Gastrocnemius medialis (tissue), 4 donors: Measurements from ENCODE around the gene RBMX. TPM values are rescaled to one million over a fixed set of nuclear protein-coding genes. Genes with fewer than 3 reads are reported as not detected.

ENCODE experiments used
- ATAC-seq, 2 donors: fragments of 150-250 bp; one replicate each; pipeline ENCODE4 v1.9.1; 2016
- DNase-seq, 2 donors: peaks; one replicate each; pipeline ENCODE4 v3.0.0-alpha.2; 2019
- H3K27ac ChIP-seq, 4 donors: fragments of 200-600 bp; sonication (generic); 1 replicate in 1 of 4; 2 replicates in 3 of 4; pipeline ENCODE4 v1.5.1; 2016 to 2018; ENCODE audit warnings: mild to moderate bottlenecking in 2 of 4, moderate library complexity in 1 of 4
- H3K27me3 ChIP-seq, 3 donors: fragments of 200-600 bp; sonication (generic) in 2 of 3; 1 replicate in 1 of 3; 2 replicates in 2 of 3; pipeline versions ENCODE4 v1.5.1 to v1.6.0; 2016 to 2019; ENCODE audit warnings: mild to moderate bottlenecking in 1 of 3, moderate library complexity in 1 of 3
- H3K36me3 ChIP-seq, 2 donors: fragments of 200-600 bp; sonication (generic) in 1 of 2; one replicate each; pipeline ENCODE4 v1.5.1; 2017 to 2018
- H3K4me1 ChIP-seq, 2 donors: fragments of 200-600 bp; sonication (generic) in 1 of 2; one replicate each; pipeline ENCODE4 v1.5.1; 2016 to 2017; ENCODE audit warnings: mild to moderate bottlenecking in 2 of 2
- H3K4me3 ChIP-seq, 4 donors: fragments of 200-600 bp; sonication (generic) in 3 of 4; 1 replicate in 1 of 4; 2 replicates in 3 of 4; pipeline ENCODE4 v1.5.1; 2016 to 2019; ENCODE audit warnings: mild to moderate bottlenecking in 2 of 4
- H3K9me3 ChIP-seq, 3 donors: fragments of 200-600 bp; sonication (generic) in 2 of 3; 1 replicate in 1 of 3; 2 replicates in 2 of 3; pipeline ENCODE4 v1.5.1; 2016 to 2019
- CTCF ChIP-seq, 5 experiments: fragments of 450-650 bp in 3 of 5; fragments of 200-600 bp in 2 of 5; sonication (generic) in 2 of 5; IDR thresholded peaks in 4 of 5; conservative IDR thresholded peaks in 1 of 5; 1 replicate in 4 of 5; 2 replicates in 1 of 5; pipeline ENCODE4 v1.5.1; 2016 to 2019; ENCODE audit warnings: antibody characterized with exemption in 5 of 5, mild to moderate bottlenecking in 3 of 5, moderate library complexity in 3 of 5
- POLR2A ChIP-seq, 2 donors: fragments of 450-650 bp; IDR thresholded peaks; one replicate each; pipeline ENCODE4 v1.6.1; 2017; ENCODE audit warnings: antibody characterized with exemption in 2 of 2, mild to moderate bottlenecking in 2 of 2, moderate library complexity in 2 of 2
- in situ Hi-C, 4 donors: fragments of 200-750 bp; cut with MboI; loops; one replicate each; pipeline versions ENCODE4 v1.15.0 to v1.8.0; 2017; ENCODE audit warnings: low sequenced_read_pairs in 4 of 4
- intact Hi-C: fragments of 100-400 bp; cut with DNase I; formaldehyde crosslinking; loops from one replicate; pipeline ENCODE4 v1.15.1; 2023; ENCODE audit warnings: low total_unique reads
- total RNA-seq, 4 donors: library from RNA; depleted of rRNA; stranded (reverse); fragments of >200 nt; gene quantifications; one replicate each; pipeline versions ENCODE4 v1.1.0 to v1.2.3, GENCODE V29; 2016

RBMX gene
- total RNA-seq, 4 donors from 2014 or later, result 113 to 339 (median 248) TPM

- intact Hi-C loops, result no loop called here
- Histone ChIP-seq H3K27me3 (no peaks in the 10 kb centered on the region), H3K4me3 (no peak overlapping the region), H3K36me3 (peaks cover 0 to 4% of the 10 kb centered on the region in 2 donors), H3K27ac (no peak overlapping the region), H3K4me1 (no peaks in the 10 kb centered on the region), H3K9me3 (no peaks in the 10 kb centered on the region)
- no peak for TF ChIP-seq POLR2A (IDR thresholded peaks at IDR 0.05)
- no peak for TF ChIP-seq CTCF (IDR thresholded peaks at IDR 0.05 in 4 of 5, conservative IDR thresholded peaks at IDR 0.05 in 1 of 5)
- in situ Hi-C loops, result no loop called here
- DNase-seq (no peak), ATAC-seq (no peak)
Observed at GRCh38 chrX:136839196-136839595, 41.3 kb downstream of the RBMX start.

GRCh38 chrX:136835761-136836160, 44.8 kb downstream of the RBMX start:
- no peak overlapping the region for H3K27ac ChIP-seq
- H3K4me1 ChIP-seq, result no peaks in the 10 kb centered on the region
- H3K36me3 ChIP-seq, result no peaks in the 10 kb centered on the region
- no peak for TF ChIP-seq CTCF (IDR thresholded peaks at IDR 0.05 in 4 of 5, conservative IDR thresholded peaks at IDR 0.05 in 1 of 5)
- ATAC-seq (no peak), DNase-seq (no peak)
- H3K4me3 ChIP-seq, result no peak overlapping the region
- H3K27me3 ChIP-seq, result no peaks in the 10 kb centered on the region
- in situ Hi-C loops, result no loop called here
- no peaks in the 10 kb centered on the region for H3K9me3 ChIP-seq
- intact Hi-C loops, result no loop called here

GRCh38 chrX:136829413-136829812, 51.1 kb downstream of the RBMX start:
- in situ Hi-C loops, result no loop called here
- Histone ChIP-seq H3K4me1 (no peaks in the 10 kb centered on the region), H3K27ac (no peak overlapping the region), H3K36me3 (no peaks in the 10 kb centered on the region), H3K4me3 (no peak overlapping the region), H3K9me3 (no peaks in the 10 kb centered on the region), H3K27me3 (no peaks in the 10 kb centered on the region)
- ATAC-seq (no peak), DNase-seq (no peak)
- intact Hi-C loops, result no loop called here
- no peak for TF ChIP-seq CTCF (IDR thresholded peaks at IDR 0.05 in 4 of 5, conservative IDR thresholded peaks at IDR 0.05 in 1 of 5)
- TF ChIP-seq POLR2A (IDR thresholded peaks at IDR 0.05), result no peak

- no peaks in the 10 kb centered on the region for H3K4me1 ChIP-seq
- no peaks in the 10 kb centered on the region for H3K36me3 ChIP-seq
- no peak for DNase-seq
- intact Hi-C loops, result no loop called here
- no peak overlapping the region for H3K4me3 ChIP-seq
- no peak for ATAC-seq
- H3K27me3 ChIP-seq, result no peaks in the 10 kb centered on the region
- no peak for TF ChIP-seq CTCF (IDR thresholded peaks at IDR 0.05 in 4 of 5, conservative IDR thresholded peaks at IDR 0.05 in 1 of 5)
- no peak for TF ChIP-seq POLR2A (IDR thresholded peaks at IDR 0.05)
- in situ Hi-C loops, result no loop called here
- no peaks in the 10 kb centered on the region for H3K9me3 ChIP-seq
- no peak overlapping the region for H3K27ac ChIP-seq
Observed at GRCh38 chrX:136828830-136829229, 51.7 kb downstream of the RBMX start.

GRCh38 chrX:136827026-136827425, 53.5 kb downstream of the RBMX start:
- Histone ChIP-seq H3K27me3 (no peaks in the 10 kb centered on the region), H3K9me3 (no peaks in the 10 kb centered on the region), H3K4me3 (no peak overlapping the region), H3K4me1 (peaks cover 0 to 5% of the 10 kb centered on the region in 2 donors), H3K27ac (no peak overlapping the region), H3K36me3 (no peaks in the 10 kb centered on the region)
- TF ChIP-seq POLR2A (IDR thresholded peaks at IDR 0.05) (no peak), CTCF (IDR thresholded peaks at IDR 0.05 in 4 of 5, conservative IDR thresholded peaks at IDR 0.05 in 1 of 5) (no peak)
- DNase-seq (no peak), ATAC-seq (no peak)
- intact Hi-C loops (no loop called here), in situ Hi-C loops (no loop called here)
